Measurements from ENCODE around the gene KAT6B. TPM values are rescaled to one million over a fixed set of nuclear protein-coding genes. Genes with fewer than 3 reads are reported as not detected.

The KAT6B gene
- total RNA-seq, 4 donors from 2014 or later, result 45.6 to 48.9 (median 47.5) TPM

GRCh38 chr10:74932648-74933047, 106.2 kb downstream of the KAT6B start:
- TF ChIP-seq, protein P1, sequence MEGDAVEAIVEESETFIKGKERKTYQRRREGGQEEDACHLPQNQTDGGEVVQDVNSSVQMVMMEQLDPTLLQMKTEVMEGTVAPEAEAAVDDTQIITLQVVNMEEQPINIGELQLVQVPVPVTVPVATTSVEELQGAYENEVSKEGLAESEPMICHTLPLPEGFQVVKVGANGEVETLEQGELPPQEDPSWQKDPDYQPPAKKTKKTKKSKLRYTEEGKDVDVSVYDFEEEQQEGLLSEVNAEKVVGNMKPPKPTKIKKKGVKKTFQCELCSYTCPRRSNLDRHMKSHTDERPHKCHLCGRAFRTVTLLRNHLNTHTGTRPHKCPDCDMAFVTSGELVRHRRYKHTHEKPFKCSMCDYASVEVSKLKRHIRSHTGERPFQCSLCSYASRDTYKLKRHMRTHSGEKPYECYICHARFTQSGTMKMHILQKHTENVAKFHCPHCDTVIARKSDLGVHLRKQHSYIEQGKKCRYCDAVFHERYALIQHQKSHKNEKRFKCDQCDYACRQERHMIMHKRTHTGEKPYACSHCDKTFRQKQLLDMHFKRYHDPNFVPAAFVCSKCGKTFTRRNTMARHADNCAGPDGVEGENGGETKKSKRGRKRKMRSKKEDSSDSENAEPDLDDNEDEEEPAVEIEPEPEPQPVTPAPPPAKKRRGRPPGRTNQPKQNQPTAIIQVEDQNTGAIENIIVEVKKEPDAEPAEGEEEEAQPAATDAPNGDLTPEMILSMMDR (IDR thresholded peaks at IDR 0.05; ENCODE audit: low read depth), result no peak

GRCh38 chr10:74934100-74934812, 107.9 kb downstream of the KAT6B start:
- TF ChIP-seq, protein P1 (IDR thresholded peaks at IDR 0.05; ENCODE audit: low read depth), result no peak

GRCh38 chr10:74936577-74937265, 110.3 kb downstream of the KAT6B start:
- TF ChIP-seq, protein P1 (IDR thresholded peaks at IDR 0.05; ENCODE audit: low read depth), result no peak

GRCh38 chr10:74937266-74937856, 111.0 kb downstream of the KAT6B start:
- TF ChIP-seq, protein P1 (IDR thresholded peaks at IDR 0.05; ENCODE audit: low read depth), result no peak

GRCh38 chr10:74944205-74944604, 117.8 kb downstream of the KAT6B start:
- TF ChIP-seq, protein P1 (IDR thresholded peaks at IDR 0.05; ENCODE audit: low read depth), result no peak

- TF ChIP-seq, protein P1 (IDR thresholded peaks at IDR 0.05; ENCODE audit: low read depth), result no peak
These were observed 121.5 kb downstream of the KAT6B start for GRCh38 chr10:74947781-74948401.

All from subcutaneous adipose tissue (tissue), 4 donors.